Measurements from ENCODE around the gene PC.

The PC gene

GRCh38 chr11:66887526-66887925 lies 70.7 kb downstream of the PC start:
- FAIRE-seq, result no peak
- DNase-seq (ENCODE audit: insufficient read length, low spot score), result no peak

DNA sequence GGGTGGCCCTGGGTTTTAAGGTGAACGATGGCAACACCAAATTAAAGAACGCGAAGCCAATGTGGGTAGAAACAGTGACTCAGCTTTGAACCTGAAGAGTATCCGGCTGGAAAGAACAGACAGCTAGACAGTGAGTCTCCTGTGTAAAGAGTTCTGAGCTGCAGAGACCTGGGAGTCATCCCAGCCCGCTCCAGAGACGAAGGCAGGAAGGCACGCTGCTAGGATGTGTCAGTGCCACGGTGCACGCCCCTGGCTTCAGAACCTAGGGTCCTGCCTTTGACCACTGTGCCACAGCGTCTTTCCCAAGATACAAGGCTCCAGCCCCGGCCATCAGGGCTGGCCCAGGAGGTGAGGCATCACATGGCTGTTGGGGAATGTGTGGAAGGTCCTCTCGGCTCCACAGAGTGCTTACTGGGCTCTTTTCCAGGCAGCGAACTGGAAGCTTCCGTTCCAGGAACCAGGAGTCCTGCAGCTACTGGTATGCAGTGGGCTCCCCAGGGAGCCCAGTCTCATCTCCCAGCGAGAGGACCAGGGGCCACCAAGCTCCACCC lies 71.4 kb downstream of the PC start:
- FAIRE-seq (no peak), DNase-seq (ENCODE audit: insufficient read length, low spot score) (no peak)

- no peak for FAIRE-seq
- DNase-seq (ENCODE audit: insufficient read length, low spot score), result no peak
Observed at GRCh38 chr11:66885950-66886440, 72.2 kb downstream of the PC start.

- DNase-seq (ENCODE audit: insufficient read length, low spot score) (no peak), FAIRE-seq (no peak)
Observed at GRCh38 chr11:66885469-66885868, 72.7 kb downstream of the PC start.

DNA sequence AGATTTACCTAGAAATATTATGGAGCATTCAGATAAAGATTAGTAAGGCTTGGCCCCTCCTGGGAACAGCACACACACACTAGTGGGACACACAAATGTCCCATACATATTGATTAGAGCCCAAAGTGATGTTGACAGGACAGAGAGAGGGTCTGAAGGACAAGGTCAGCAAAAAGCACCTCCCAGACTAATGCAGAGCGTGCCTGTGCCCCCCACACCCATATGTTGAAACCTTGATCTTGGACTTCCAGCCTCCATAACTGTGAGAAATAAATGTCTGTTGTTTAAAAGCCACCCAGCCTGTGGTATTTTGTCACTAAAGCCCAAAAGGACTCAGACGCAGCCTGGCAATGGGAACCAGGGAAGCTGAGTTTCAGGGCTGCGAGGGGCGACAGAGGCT lies 73.7 kb downstream of the PC start:
- FAIRE-seq (no peak), DNase-seq (ENCODE audit: insufficient read length, low spot score) (no peak)

DNA sequence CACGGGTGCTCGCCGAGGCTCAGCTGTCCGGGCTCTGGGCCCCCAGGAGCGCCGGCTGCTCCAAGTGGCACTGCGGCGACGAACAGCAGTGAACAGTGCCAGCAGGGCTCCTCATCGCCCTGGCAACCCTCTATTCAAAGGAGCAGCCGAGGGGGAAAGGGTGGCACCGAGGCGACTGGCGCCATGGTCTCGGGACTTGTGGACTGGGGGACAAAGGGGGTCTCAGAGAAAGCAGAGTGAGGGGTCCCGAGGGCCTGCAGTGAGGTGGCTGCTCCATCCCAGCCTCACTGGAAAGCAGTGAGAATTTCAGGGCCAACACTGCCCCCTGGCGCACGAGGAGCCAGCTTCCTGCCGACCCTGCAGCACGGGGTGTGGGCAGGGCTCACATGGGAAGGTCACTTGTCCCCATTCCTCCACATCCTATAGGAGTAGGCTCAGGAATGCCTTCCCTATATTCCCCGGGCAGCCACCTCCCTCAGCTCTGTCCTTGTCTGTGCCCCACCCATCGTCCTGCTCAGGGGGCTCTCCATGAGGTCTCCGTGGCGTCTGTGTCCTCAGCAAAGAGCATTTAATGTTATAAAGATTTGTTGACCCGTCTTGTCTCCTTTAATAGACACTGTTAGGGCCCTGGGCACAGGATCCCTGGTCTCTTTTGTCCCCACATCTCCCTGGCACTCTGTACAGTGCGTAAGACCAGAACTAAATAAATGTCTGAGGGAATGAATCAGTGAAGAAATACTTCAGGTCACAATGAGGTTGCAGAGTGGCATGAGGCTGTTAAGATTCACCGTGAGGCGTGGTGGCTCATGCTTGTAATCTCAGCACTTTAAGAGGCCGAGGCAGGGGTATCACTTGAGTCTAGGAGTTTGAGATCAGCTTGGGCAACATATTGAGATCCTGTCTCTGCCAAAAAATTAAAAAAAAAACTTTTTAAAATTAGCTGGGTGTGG lies 74.9 kb downstream of the PC start:
- FAIRE-seq, result peak; percentile 76

DNA sequence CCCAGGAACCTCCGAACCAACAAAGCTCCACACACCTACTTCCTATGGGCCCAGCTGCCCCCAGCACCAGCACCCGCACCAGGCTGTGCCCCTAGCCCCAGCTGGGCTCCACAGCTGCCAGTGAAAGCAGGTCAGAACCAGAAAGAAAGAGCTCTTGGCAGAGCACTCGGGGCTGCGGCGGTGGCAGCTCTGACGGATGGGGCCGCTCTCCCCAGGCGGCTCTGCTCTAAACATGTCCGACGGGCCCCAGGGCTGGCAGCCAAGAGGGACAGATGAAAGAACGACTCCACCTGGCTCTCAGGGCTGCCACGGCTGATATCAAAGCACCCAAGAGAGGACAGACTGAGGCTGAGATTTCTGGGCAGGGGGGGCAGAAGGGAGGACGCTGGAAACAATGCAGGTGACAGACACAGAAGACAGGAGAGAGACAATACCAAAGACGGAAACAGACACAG lies 75.6 kb downstream of the PC start:
- FAIRE-seq, result no peak
- no peak for DNase-seq (ENCODE audit: insufficient read length, low spot score)

More for the DNA sequence above, 74.9 kb downstream of the PC start:
- DNase-seq (ENCODE audit: insufficient read length, low spot score), result peak; percentile 48

- FAIRE-seq (no peak), DNase-seq (ENCODE audit: insufficient read length, low spot score) (no peak)
Observed at GRCh38 chr11:66881927-66882452, 76.2 kb downstream of the PC start.

DNA sequence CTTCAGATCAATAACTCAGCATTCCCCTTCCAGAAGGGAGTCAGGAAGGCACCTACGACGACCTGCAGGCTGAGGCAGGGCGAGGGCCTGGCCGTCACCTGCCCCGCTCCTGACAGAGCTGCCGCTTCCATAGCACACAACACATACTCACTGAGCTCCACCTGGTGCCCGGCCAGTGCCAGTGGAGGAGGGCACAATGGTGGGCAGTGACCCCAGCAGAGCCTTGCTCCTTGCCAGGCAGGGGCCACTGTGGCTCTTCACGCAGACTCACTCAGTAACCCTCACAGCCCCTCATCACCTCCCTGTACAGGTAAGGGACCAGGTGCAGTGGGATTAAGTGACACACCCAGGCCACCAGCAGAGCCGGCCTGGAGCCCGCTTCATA lies 76.7 kb downstream of the PC start:
- FAIRE-seq (no peak), DNase-seq (ENCODE audit: insufficient read length, low spot score) (no peak)

DNA sequence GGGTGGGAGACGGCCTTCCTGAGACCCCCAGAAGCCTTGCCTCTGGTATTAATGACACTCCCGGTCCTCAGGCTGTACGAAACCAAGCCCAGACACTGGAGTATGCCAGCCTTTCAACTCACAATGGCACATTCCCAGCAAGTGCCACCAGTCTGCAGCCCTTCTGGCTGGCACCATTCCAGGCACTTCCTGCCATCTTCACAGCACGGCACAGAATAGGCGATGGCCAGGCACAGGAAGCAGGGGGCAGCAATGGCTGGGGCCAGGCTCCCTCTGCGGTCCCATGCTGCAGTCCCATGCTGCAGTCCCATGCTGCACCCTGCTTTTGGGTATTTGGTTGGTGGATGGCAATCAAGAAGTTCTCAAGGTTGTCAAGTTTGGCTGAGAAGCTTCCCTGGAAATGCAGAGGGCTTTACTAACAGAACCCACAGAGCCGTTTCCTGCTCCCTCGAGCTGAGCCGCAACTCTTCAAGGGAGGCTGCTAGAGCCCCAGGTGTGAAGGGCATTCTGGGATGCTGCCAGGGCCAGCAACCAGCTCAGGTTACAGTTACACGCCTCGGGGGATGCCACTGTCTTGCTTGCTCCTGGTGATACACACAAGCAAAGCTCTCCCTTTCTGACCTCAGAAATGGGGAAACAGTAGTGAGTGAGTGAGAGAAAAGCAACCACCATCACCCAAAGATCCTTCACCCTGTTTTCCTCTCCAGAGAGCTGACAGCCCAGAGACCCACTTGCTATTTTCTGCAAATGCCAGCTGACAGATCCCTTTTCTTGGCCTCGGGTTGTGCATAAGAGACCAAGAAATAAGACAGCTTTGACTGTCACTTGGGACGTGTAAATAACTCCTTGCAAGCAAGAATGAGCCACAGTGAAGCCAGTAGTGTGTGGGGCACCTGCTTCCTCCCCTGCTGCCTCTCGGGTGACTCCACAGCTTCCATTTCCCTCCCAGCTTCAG lies 77.4 kb downstream of the PC start:
- FAIRE-seq (no peak), DNase-seq (ENCODE audit: insufficient read length, low spot score) (no peak)

DNA sequence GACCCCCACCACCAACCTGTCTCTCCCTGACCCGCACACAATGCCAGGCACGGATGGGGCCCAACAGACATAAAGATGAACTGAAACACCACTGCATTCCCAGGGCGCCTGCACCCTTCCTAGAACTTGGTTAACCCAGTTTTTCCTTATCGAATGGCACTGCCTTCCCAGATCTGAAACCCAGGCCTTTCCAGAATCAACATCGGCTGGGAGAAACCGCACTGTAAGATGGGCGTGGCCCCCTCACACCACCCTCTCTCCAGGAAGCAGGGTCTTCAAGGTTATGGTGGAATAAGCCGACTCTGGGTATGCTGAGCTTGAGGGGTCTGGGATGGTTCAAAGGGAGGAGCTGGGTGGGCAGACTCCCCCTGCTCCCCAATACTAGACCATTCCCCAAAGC lies 78.2 kb downstream of the PC start:
- FAIRE-seq, result no peak

DNA sequence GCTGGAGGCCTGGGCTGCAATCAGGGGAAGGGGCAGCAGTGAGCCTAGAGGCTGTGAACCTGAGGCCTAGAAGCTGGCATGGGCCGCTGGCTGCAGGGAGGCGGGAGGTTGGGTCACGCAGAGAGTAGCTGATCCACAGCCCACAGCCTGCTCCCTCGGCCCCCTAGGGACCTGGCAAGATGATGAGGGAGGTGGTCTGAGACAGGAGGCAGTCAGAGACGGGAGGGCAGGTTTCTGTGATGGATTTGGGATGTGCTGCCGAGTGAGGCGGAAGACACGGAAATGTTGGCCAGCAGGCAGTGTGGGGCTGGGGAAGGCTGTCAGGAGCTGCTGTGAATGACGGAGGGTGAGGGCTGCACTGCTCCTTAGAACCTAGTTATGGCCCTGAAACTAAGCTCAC lies 78.6 kb downstream of the PC start:
- FAIRE-seq (no peak), DNase-seq (ENCODE audit: insufficient read length, low spot score) (no peak)

More for the DNA sequence above, 78.2 kb downstream of the PC start:
- no peak for DNase-seq (ENCODE audit: insufficient read length, low spot score)

DNA sequence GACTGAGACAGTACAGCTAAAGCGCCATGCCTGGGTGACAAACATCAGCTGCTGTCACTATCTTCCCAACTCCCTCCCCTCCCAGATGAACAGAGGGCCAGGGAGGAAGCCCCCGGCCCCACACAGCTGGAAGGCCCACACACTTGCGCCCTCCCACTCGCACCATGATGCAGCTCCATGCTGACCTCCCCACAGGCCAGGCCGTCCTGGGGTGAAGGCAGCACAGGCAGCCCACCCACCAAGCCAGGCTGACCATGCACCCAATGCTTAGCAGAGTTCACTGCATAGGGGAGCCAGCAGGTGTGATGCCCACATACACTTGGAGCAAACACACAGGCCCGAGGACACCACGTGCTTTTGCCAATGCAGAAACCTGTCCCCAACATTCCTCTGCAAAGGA lies 79.2 kb downstream of the PC start:
- FAIRE-seq (no peak), DNase-seq (ENCODE audit: insufficient read length, low spot score) (no peak)

DNA sequence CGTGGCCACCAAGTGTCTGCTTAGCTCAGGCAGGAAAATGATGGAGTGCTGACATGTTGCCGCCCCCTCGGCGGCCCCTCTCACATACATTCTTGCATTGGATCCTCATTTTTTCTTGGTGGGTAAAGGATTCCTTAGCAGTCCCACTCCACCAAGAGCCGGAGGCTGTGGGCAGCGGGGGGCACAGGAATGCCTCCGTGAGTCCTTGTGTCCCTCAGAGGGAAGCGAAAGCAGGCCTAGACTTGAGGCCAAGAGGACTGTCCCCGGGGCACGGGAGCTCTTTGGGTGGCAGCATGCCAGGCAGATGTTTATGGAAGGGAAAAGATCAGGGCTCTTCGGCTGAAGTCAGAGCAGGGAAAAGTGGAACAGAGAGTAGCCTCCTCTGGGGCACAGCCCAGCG lies 79.7 kb downstream of the PC start:
- DNase-seq (ENCODE audit: insufficient read length, low spot score) (no peak), FAIRE-seq (no peak)

GRCh38 chr11:66877588-66878385 lies 80.4 kb downstream of the PC start:
- no peak for FAIRE-seq

DNA sequence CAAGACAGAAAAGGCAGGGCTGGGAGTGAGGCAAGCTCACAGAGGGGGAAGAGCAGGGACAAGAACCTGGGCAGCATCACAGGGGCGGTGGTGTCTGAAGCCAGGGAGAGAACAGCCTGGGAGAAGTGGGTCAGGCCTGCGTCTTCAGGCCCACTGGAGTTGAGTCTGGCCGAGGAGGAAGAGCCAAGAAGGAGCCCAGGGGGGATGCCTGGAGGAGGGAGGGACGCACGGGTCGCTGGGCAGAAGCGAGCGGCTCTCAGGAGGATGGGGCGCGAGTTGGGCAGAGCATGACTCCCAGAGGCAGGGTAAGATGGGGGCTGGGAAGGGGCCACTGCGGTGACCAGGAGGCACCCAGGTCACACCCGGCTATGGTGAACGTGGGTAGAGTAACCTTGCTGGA lies 82.8 kb downstream of the PC start:
- FAIRE-seq (no peak), DNase-seq (ENCODE audit: insufficient read length, low spot score) (no peak)

More at GRCh38 chr11:66877588-66878385, 80.4 kb downstream of the PC start:
- DNase-seq (ENCODE audit: insufficient read length, low spot score), result no peak

GRCh38 chr11:66874232-66874631 lies 84.0 kb downstream of the PC start:
- FAIRE-seq (no peak), DNase-seq (ENCODE audit: insufficient read length, low spot score) (no peak)

GRCh38 chr11:66871521-66871901 lies 86.7 kb downstream of the PC start:
- no peak for FAIRE-seq
- no peak for DNase-seq (ENCODE audit: insufficient read length, low spot score)

DNA sequence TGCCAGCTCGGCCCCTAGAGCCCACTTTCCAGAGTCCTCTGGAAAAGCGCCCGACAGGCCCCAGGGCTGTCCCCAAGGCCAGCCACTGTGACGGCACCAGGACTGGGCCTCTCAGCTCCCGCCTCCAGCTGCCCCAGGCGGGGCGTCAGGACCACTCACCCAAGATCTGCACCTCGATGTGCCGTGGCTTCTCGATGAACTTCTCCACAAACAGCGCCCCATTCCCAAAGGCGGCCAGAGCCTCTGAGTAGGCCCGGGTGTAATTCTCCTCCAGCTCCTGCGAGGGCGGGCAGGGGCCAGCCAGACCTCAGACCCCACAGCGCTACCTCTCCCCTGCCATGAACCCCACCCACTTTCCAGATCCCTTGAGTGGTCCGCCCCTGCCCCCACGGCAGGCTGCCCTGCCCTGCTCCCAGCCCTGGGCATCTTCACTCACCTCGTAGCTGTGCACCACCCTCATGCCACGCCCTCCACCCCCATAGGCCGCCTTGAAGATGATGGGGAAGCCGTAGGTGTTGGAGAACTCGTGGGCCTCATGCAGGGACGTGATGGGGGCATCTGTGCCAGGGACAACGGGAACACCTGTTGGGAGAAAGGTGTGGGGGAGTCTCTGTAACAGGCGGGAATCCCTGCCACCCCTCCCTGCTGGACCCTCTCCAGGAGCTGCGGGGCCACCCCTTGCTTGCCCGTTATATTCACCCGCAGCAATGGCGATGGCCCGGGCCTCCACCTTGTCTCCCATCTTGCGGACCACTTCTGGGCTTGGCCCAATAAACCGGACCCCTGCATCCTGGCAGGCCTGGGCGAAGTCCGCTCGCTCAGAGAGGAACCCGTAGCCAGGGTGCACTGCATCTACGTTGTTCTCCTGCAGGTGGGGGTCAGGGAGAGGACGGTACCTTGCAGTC lies 87.3 kb downstream of the PC start:
- FAIRE-seq, result no peak
- no peak for DNase-seq (ENCODE audit: insufficient read length, low spot score)
